Caco-2 (cell line): ENCODE results near the gene HMGXB4. TPM values are rescaled to one million over a fixed set of nuclear protein-coding genes. Genes with fewer than 3 reads are reported as not detected.

Source experiments
- BruUV-seq: library from RNA; stranded (reverse); fragments of 400-500 nt; replicated peaks from 2 replicates; lab custom pipeline; 2021; lab: Mats Ljungman, UMichigan
- CTCF ChIA-PET: fragments of 300-600 bp; sonication (Branson Sonifier 250); formaldehyde crosslinking; loops from one replicate; lab custom pipeline; 2022; ENCODE audit warnings: antibody characterized with exemption; lab: Charles Lee
- POLR2A ChIA-PET: fragments of 300-600 bp; sonication (Branson Sonifier 250); formaldehyde crosslinking; loops from one replicate; lab custom pipeline; 2022; ENCODE audit warnings: antibody characterized with exemption; lab: Charles Lee
- DNase-seq, 2 experiments: peaks; one replicate each; pipeline versions ENCODE4 v3.0.0 to v3.0.0-alpha.2; 2020 to 2022
- H3K27me3 ChIP-seq: replicated peaks from 2 replicates; pipeline ENCODE4 v1.6.0; 2011; ENCODE audit warnings: low read length; ENCODE audit not compliant: control insufficient read depth, insufficient read depth
- H3K36me3 ChIP-seq: 2 replicates; pipeline ENCODE4 v1.5.1; 2011; ENCODE audit warnings: low read length; ENCODE audit not compliant: control insufficient read depth, insufficient read depth
- H3K4me1 ChIP-seq: fragments of 250-450 bp; sonication (Bioruptor Pico); 2 replicates; pipeline ENCODE4 v1.5.1; 2020; ENCODE audit warnings: mild to moderate bottlenecking
- H3K4me3 ChIP-seq: 2 replicates; pipeline ENCODE4 v1.5.1; 2011; ENCODE audit warnings: low read depth, mild to moderate bottlenecking, control low read depth, low read length
- H3K9me3 ChIP-seq: fragments of 250-450 bp; sonication (Bioruptor Pico); 2 replicates; pipeline ENCODE4 v1.5.1; 2020; ENCODE audit warnings: mild to moderate bottlenecking, moderate library complexity
- H3K27ac Mint-ChIP-seq: one replicate; pipeline ENCODE4 v1.8.0; 2022; ENCODE audit warnings: mixed read lengths; ENCODE audit not compliant: unreplicated experiment
- H3K27me3 Mint-ChIP-seq: one replicate; pipeline ENCODE4 v1.8.0; 2022; ENCODE audit warnings: mixed read lengths; ENCODE audit not compliant: insufficient read depth, unreplicated experiment
- H3K36me3 Mint-ChIP-seq: one replicate; pipeline ENCODE4 v1.8.0; 2022; ENCODE audit warnings: mild to moderate bottlenecking, mixed read lengths; ENCODE audit not compliant: insufficient read depth, unreplicated experiment
- H3K4me1 Mint-ChIP-seq: one replicate; pipeline ENCODE4 v1.8.0; 2022; ENCODE audit warnings: low read depth, mixed read lengths; ENCODE audit not compliant: unreplicated experiment
- H3K4me3 Mint-ChIP-seq: one replicate; pipeline ENCODE4 v1.8.0; 2022; ENCODE audit warnings: mild to moderate bottlenecking, moderate library complexity, mixed read lengths; ENCODE audit not compliant: unreplicated experiment
- H3K9me3 Mint-ChIP-seq: one replicate; pipeline ENCODE4 v1.8.0; 2022; ENCODE audit warnings: mixed read lengths; ENCODE audit not compliant: unreplicated experiment
- intact Hi-C: fragments of 100-400 bp; cut with micrococcal nuclease; formaldehyde crosslinking; loops from one replicate; pipeline ENCODE4 v1.10.0; 2022; ENCODE audit not compliant: unreplicated experiment
- total RNA-seq: library from RNA; stranded (reverse); gene quantifications from 2 replicates; pipeline ENCODE4 v1.2.3, GENCODE V29; 2022
- TF ChIP-seq, protein P1 (sequence below), 2 experiments: fragments of 200-600 bp in 1 of 2; IDR thresholded peaks; 1 replicate in 1 of 2; 2 replicates in 1 of 2; pipeline versions ENCODE4 v1.5.1 to v1.8.0; 2011 to 2022; ENCODE audit warnings: antibody characterized with exemption in 1 of 2, control low read depth in 1 of 2, inconsistent platforms in 1 of 2, low read depth in 1 of 2, low read length in 1 of 2, mild to moderate bottlenecking in 1 of 2, moderate library complexity in 1 of 2; ENCODE audit not compliant: insufficient read depth in 1 of 2, severe bottlenecking in 1 of 2, unreplicated experiment in 1 of 2

HMGXB4 gene
- total RNA-seq, 1 experiment from 2014 or later: 22.3 TPM

DNA sequence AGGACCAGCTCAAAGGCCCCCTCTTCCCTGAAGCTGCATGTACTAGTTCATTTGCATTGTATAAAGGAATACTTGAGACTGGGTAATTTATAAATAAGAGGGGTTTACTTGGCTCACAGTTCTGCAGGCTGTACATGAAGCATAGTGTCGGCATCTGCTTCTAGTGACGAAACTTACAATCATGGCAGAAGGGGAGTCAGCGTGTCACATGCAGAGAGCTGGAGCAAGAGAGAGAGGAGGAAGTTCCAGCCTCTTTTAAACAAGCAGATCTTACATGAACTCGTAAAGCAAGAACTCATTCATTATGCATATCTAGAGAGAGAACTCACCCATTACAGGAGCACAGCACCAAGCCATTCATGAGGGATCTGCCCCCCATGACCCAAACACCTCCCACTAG lies 7.1 kb upstream of the HMGXB4 start:
- no peaks in the 10 kb centered on the region for H3K27me3 ChIP-seq

DNA sequence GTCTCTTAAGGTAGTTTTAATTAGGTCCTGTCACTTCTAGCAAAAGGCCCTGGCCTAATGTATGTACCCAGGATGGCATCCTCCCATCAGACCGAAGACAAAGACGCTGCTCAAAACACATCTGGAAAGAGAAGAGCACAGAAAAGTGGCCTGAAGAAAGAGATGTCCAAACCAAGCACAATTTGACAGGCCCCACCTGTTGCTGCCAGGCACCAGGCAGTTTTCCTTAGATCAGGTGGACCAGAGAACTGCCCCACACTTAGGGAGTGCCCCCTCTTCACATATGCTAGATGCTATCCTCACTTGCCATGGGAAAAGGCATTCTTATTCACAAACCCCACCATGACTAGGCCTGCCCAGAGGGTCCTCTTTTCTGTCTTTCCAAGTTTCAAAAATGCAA lies 3.3 kb upstream of the HMGXB4 start:
- H3K9me3 Mint-ChIP-seq: no peaks in the 10 kb centered on the region
- Histone ChIP-seq H3K27me3 (no peaks in the 10 kb centered on the region), H3K4me3 (no peak overlapping the region), H3K9me3 (no peaks in the 10 kb centered on the region), H3K36me3 (no peaks in the 10 kb centered on the region), H3K4me1 (no peaks in the 10 kb centered on the region)
- TF ChIP-seq, protein P1, sequence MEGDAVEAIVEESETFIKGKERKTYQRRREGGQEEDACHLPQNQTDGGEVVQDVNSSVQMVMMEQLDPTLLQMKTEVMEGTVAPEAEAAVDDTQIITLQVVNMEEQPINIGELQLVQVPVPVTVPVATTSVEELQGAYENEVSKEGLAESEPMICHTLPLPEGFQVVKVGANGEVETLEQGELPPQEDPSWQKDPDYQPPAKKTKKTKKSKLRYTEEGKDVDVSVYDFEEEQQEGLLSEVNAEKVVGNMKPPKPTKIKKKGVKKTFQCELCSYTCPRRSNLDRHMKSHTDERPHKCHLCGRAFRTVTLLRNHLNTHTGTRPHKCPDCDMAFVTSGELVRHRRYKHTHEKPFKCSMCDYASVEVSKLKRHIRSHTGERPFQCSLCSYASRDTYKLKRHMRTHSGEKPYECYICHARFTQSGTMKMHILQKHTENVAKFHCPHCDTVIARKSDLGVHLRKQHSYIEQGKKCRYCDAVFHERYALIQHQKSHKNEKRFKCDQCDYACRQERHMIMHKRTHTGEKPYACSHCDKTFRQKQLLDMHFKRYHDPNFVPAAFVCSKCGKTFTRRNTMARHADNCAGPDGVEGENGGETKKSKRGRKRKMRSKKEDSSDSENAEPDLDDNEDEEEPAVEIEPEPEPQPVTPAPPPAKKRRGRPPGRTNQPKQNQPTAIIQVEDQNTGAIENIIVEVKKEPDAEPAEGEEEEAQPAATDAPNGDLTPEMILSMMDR (IDR thresholded peaks at IDR 0.05; ENCODE audit: insufficient read depth in 1 of 2, low read depth in 1 of 2, low read length in 1 of 2, severe bottlenecking in 1 of 2, unreplicated experiment in 1 of 2): no peak
- H3K4me1 Mint-ChIP-seq: peaks cover 14% of the 10 kb centered on the region
- intact Hi-C loops: no loop called here
- no peaks in the 10 kb centered on the region for H3K27me3 Mint-ChIP-seq
- no peak overlapping the region for H3K27ac Mint-ChIP-seq
- peaks cover 3% of the 10 kb centered on the region for H3K36me3 Mint-ChIP-seq
- H3K4me3 Mint-ChIP-seq: no peak overlapping the region
- no peak for DNase-seq
- ChIA-PET POLR2A (no interaction called here), CTCF (no interaction called here)
- BruUV-seq: no TSS peak

More for the DNA sequence above, 7.1 kb upstream of the HMGXB4 start:
- ChIA-PET CTCF (interaction anchor here (0.7 kb wide), 1 partner anchor 33 kb away, joined by 4 read pairs; no protein-coding TSS in a partner anchor), POLR2A (no interaction called here)
- Mint-ChIP-seq H3K36me3 (no peaks in the 10 kb centered on the region), H3K27me3 (no peaks in the 10 kb centered on the region), H3K4me1 (no peaks in the 10 kb centered on the region), H3K27ac (no peak overlapping the region), H3K9me3 (no peaks in the 10 kb centered on the region), H3K4me3 (no peak overlapping the region)
- TF ChIP-seq, protein P1 (IDR thresholded peaks at IDR 0.05; ENCODE audit: insufficient read depth in 1 of 2, low read depth in 1 of 2, low read length in 1 of 2, severe bottlenecking in 1 of 2, unreplicated experiment in 1 of 2): no peak
- no peaks in the 10 kb centered on the region for H3K4me1 ChIP-seq
- H3K9me3 ChIP-seq: no peaks in the 10 kb centered on the region
- no peak for DNase-seq
- intact Hi-C loops: no loop called here
- BruUV-seq: no TSS peak
- H3K36me3 ChIP-seq: no peaks in the 10 kb centered on the region
- no peak overlapping the region for H3K4me3 ChIP-seq

DNA sequence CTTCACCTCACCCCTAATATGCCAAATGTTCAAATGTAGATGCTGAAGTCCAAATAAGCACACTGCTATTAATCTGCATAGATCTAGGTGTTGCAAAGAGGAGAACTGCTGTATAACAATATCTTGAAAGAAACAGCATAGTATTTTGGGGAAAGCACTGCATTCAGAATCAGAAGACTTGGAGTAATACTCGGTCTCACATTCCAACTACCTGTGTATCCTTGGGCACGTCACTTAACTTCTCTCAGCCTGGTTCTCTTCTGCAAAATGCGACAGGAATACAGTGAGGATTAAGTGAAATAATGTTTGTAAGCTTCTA lies 332 bp upstream of the HMGXB4 start:
- Histone ChIP-seq H3K4me3 (peak overlapping the region; percentile 65), H3K9me3 (no peaks in the 10 kb centered on the region), H3K4me1 (no peaks in the 10 kb centered on the region), H3K27me3 (no peaks in the 10 kb centered on the region), H3K36me3 (no peaks in the 10 kb centered on the region)
- Mint-ChIP-seq H3K4me3 (peak overlapping the region; percentile 75), H3K27ac (peak overlapping the region; percentile 89), H3K36me3 (peaks cover 6% of the 10 kb centered on the region), H3K27me3 (no peaks in the 10 kb centered on the region), H3K9me3 (no peaks in the 10 kb centered on the region), H3K4me1 (peaks cover 21% of the 10 kb centered on the region)
- ChIA-PET POLR2A (interaction anchor here (1.5 to 1.7 kb wide), 2 partner anchors 9 to 43 kb away, joined by 3 to 8 read pairs; partner anchors contain the start of gene TOM1), CTCF (interaction anchor here (0.6 kb wide), 1 partner anchor 45 kb away, joined by 4 read pairs; no protein-coding TSS in a partner anchor)
- TF ChIP-seq, protein P1 (IDR thresholded peaks at IDR 0.05; ENCODE audit: insufficient read depth in 1 of 2, low read depth in 1 of 2, low read length in 1 of 2, severe bottlenecking in 1 of 2, unreplicated experiment in 1 of 2): no peak
- no peak for DNase-seq
- BruUV-seq: no TSS peak
- intact Hi-C loops: no loop called here
